ENCODE measurements around the gene AKR1D1. TPM values are rescaled to one million over a fixed set of nuclear protein-coding genes. Genes with fewer than 3 reads are reported as not detected.
"Not testable (repeated sequence)": the region's sequence is repeated elsewhere in the genome, so short reads cannot be mapped to it uniquely, and the experiment has no call there.

AKR1D1 gene
- not detected in 2 replicates for total RNA-seq (2012; rRNA removed)

- Histone ChIP-seq H3K4me3 (ENCODE audit: low read length) (no peak within 1 kb of the TSS), H3K4me1 (ENCODE audit: control insufficient read depth, insufficient read depth, low read length) (no peaks in the 10 kb centered on the region), H3K36me3 (ENCODE audit: insufficient read depth, low read length) (no peaks in the 10 kb centered on the region), H3K9ac (ENCODE audit: low read depth, low read length) (no peak within 1 kb of the TSS), H3K27me3 (ENCODE audit: control insufficient read depth, insufficient read depth, low read length) (peaks cover 6% of the 10 kb centered on the region), H3K9me3 (replicated peaks; ENCODE audit: low read length) (no peaks in the 10 kb centered on the region), H3K4me2 (ENCODE audit: low read length) (no peak within 1 kb of the TSS)
Observed at GRCh38 chr7:138076196-138076595, at the start of gene AKR1D1. TSS of gene AKR1D1 (plus strand) at chr7:138076459. CDS start at chr7:138076519, 60 bp downstream.

GRCh38 chr7:138027100-138027499, 49.2 kb upstream of the AKR1D1 start:
- Histone ChIP-seq H3K4me1 (ENCODE audit: control insufficient read depth, insufficient read depth, low read length) (no peaks in the 10 kb centered on the region), H3K36me3 (ENCODE audit: insufficient read depth, low read length) (no peaks in the 10 kb centered on the region), H3K4me3 (ENCODE audit: low read length) (no peak overlapping the region), H3K4me2 (ENCODE audit: low read length) (no peak overlapping the region), H3K9ac (ENCODE audit: low read depth, low read length) (no peak overlapping the region), H3K9me3 (replicated peaks; ENCODE audit: low read length) (no peaks in the 10 kb centered on the region), H3K27me3 (ENCODE audit: control insufficient read depth, insufficient read depth, low read length) (peaks cover 31% of the 10 kb centered on the region)

- H3K9ac ChIP-seq (ENCODE audit: low read depth, low read length), result no peak overlapping the region
- H3K9me3 ChIP-seq (replicated peaks; ENCODE audit: low read length), result no peaks in the 10 kb centered on the region
- H3K36me3 ChIP-seq (ENCODE audit: insufficient read depth, low read length), result no peaks in the 10 kb centered on the region
- H3K4me2 ChIP-seq (ENCODE audit: low read length), result no peak overlapping the region
- peaks cover 42% of the 10 kb centered on the region for H3K27me3 ChIP-seq (ENCODE audit: control insufficient read depth, insufficient read depth, low read length)
- H3K4me3 ChIP-seq (ENCODE audit: low read length), result no peak overlapping the region
- H3K4me1 ChIP-seq (ENCODE audit: control insufficient read depth, insufficient read depth, low read length), result no peaks in the 10 kb centered on the region
Observed at GRCh38 chr7:138029126-138029525, 47.1 kb upstream of the AKR1D1 start.

GRCh38 chr7:138029941-138030340, 46.3 kb upstream of the AKR1D1 start:
- Histone ChIP-seq H3K9ac (ENCODE audit: low read depth, low read length) (no peak overlapping the region), H3K27me3 (ENCODE audit: control insufficient read depth, insufficient read depth, low read length) (peaks cover 42% of the 10 kb centered on the region), H3K4me2 (ENCODE audit: low read length) (no peak overlapping the region), H3K9me3 (replicated peaks; ENCODE audit: low read length) (no peaks in the 10 kb centered on the region), H3K36me3 (ENCODE audit: insufficient read depth, low read length) (no peaks in the 10 kb centered on the region), H3K4me3 (ENCODE audit: low read length) (no peak overlapping the region), H3K4me1 (ENCODE audit: control insufficient read depth, insufficient read depth, low read length) (no peaks in the 10 kb centered on the region)

GRCh38 chr7:138030679-138031351, 45.4 kb upstream of the AKR1D1 start:
- no peak overlapping the region for H3K9ac ChIP-seq (ENCODE audit: low read depth, low read length)
- no peaks in the 10 kb centered on the region for H3K9me3 ChIP-seq (replicated peaks; ENCODE audit: low read length)
- no peaks in the 10 kb centered on the region for H3K36me3 ChIP-seq (ENCODE audit: insufficient read depth, low read length)
- H3K27me3 ChIP-seq (ENCODE audit: control insufficient read depth, insufficient read depth, low read length), result peaks cover 42% of the 10 kb centered on the region
- H3K4me1 ChIP-seq (ENCODE audit: control insufficient read depth, insufficient read depth, low read length), result no peaks in the 10 kb centered on the region
- no peak overlapping the region for H3K4me3 ChIP-seq (ENCODE audit: low read length)
- H3K4me2 ChIP-seq (ENCODE audit: low read length), result no peak overlapping the region

GRCh38 chr7:138032186-138032585, 44.1 kb upstream of the AKR1D1 start:
- peaks cover 40% of the 10 kb centered on the region for H3K27me3 ChIP-seq (ENCODE audit: control insufficient read depth, insufficient read depth, low read length)

GRCh38 chr7:138032770-138033169, 43.5 kb upstream of the AKR1D1 start:
- no peak overlapping the region for H3K4me3 ChIP-seq (ENCODE audit: low read length)
- H3K27me3 ChIP-seq (ENCODE audit: control insufficient read depth, insufficient read depth, low read length), result peaks cover 35% of the 10 kb centered on the region
- no peaks in the 10 kb centered on the region for H3K4me1 ChIP-seq (ENCODE audit: control insufficient read depth, insufficient read depth, low read length)
- H3K4me2 ChIP-seq (ENCODE audit: low read length), result no peak overlapping the region
- no peak overlapping the region for H3K9ac ChIP-seq (ENCODE audit: low read depth, low read length)
- no peaks in the 10 kb centered on the region for H3K9me3 ChIP-seq (replicated peaks; ENCODE audit: low read length)
- H3K36me3 ChIP-seq (ENCODE audit: insufficient read depth, low read length), result no peaks in the 10 kb centered on the region

More at GRCh38 chr7:138032186-138032585, 44.1 kb upstream of the AKR1D1 start:
- Histone ChIP-seq H3K4me3 (ENCODE audit: low read length) (no peak overlapping the region), H3K36me3 (ENCODE audit: insufficient read depth, low read length) (no peaks in the 10 kb centered on the region), H3K4me2 (ENCODE audit: low read length) (no peak overlapping the region), H3K4me1 (ENCODE audit: control insufficient read depth, insufficient read depth, low read length) (no peaks in the 10 kb centered on the region), H3K9me3 (replicated peaks; ENCODE audit: low read length) (no peaks in the 10 kb centered on the region), H3K9ac (ENCODE audit: low read depth, low read length) (no peak overlapping the region)

- H3K27me3 ChIP-seq (ENCODE audit: control insufficient read depth, insufficient read depth, low read length), result peaks cover 31% of the 10 kb centered on the region
- no peak overlapping the region for H3K4me2 ChIP-seq (ENCODE audit: low read length)
- no peaks in the 10 kb centered on the region for H3K4me1 ChIP-seq (ENCODE audit: control insufficient read depth, insufficient read depth, low read length)
- no peaks in the 10 kb centered on the region for H3K9me3 ChIP-seq (replicated peaks; ENCODE audit: low read length)
- no peaks in the 10 kb centered on the region for H3K36me3 ChIP-seq (ENCODE audit: insufficient read depth, low read length)
- H3K4me3 ChIP-seq (ENCODE audit: low read length), result no peak overlapping the region
- no peak overlapping the region for H3K9ac ChIP-seq (ENCODE audit: low read depth, low read length)
Observed at GRCh38 chr7:138033241-138033640, 43.0 kb upstream of the AKR1D1 start.

GRCh38 chr7:138036135-138036534, 40.1 kb upstream of the AKR1D1 start:
- Histone ChIP-seq H3K9me3 (replicated peaks; ENCODE audit: low read length) (no peaks in the 10 kb centered on the region), H3K4me1 (ENCODE audit: control insufficient read depth, insufficient read depth, low read length) (no peaks in the 10 kb centered on the region), H3K36me3 (ENCODE audit: insufficient read depth, low read length) (no peaks in the 10 kb centered on the region), H3K9ac (ENCODE audit: low read depth, low read length) (no peak overlapping the region), H3K4me3 (ENCODE audit: low read length) (no peak overlapping the region), H3K27me3 (ENCODE audit: control insufficient read depth, insufficient read depth, low read length) (peaks cover 18% of the 10 kb centered on the region), H3K4me2 (ENCODE audit: low read length) (no peak overlapping the region)

GRCh38 chr7:138040063-138040462, 36.2 kb upstream of the AKR1D1 start:
- not testable (repeated sequence) for H3K9me3 ChIP-seq (replicated peaks; ENCODE audit: low read length); H3K36me3 ChIP-seq (ENCODE audit: insufficient read depth, low read length); H3K9ac ChIP-seq (ENCODE audit: low read depth, low read length)

GRCh38 chr7:138044897-138045296, 31.4 kb upstream of the AKR1D1 start:
- no peaks in the 10 kb centered on the region for H3K9me3 ChIP-seq (replicated peaks; ENCODE audit: low read length)
- no peaks in the 10 kb centered on the region for H3K4me1 ChIP-seq (ENCODE audit: control insufficient read depth, insufficient read depth, low read length)

More at GRCh38 chr7:138040063-138040462, 36.2 kb upstream of the AKR1D1 start:
- H3K4me2 ChIP-seq (ENCODE audit: low read length); H3K27me3 ChIP-seq (ENCODE audit: control insufficient read depth, insufficient read depth, low read length); H3K4me3 ChIP-seq (ENCODE audit: low read length); H3K4me1 ChIP-seq (ENCODE audit: control insufficient read depth, insufficient read depth, low read length): not testable (repeated sequence)

GRCh38 chr7:138047907-138048306, 28.4 kb upstream of the AKR1D1 start:
- H3K9me3 ChIP-seq (replicated peaks; ENCODE audit: low read length), result no peaks in the 10 kb centered on the region
- no peaks in the 10 kb centered on the region for H3K36me3 ChIP-seq (ENCODE audit: insufficient read depth, low read length)
- peaks cover 4% of the 10 kb centered on the region for H3K27me3 ChIP-seq (ENCODE audit: control insufficient read depth, insufficient read depth, low read length)
- no peak overlapping the region for H3K4me3 ChIP-seq (ENCODE audit: low read length)
- H3K4me1 ChIP-seq (ENCODE audit: control insufficient read depth, insufficient read depth, low read length), result no peaks in the 10 kb centered on the region
- H3K4me2 ChIP-seq (ENCODE audit: low read length), result no peak overlapping the region
- H3K9ac ChIP-seq (ENCODE audit: low read depth, low read length), result no peak overlapping the region

More at GRCh38 chr7:138044897-138045296, 31.4 kb upstream of the AKR1D1 start:
- H3K9ac ChIP-seq (ENCODE audit: low read depth, low read length), result no peak overlapping the region
- no peaks in the 10 kb centered on the region for H3K36me3 ChIP-seq (ENCODE audit: insufficient read depth, low read length)
- H3K4me3 ChIP-seq (ENCODE audit: low read length), result no peak overlapping the region
- H3K4me2 ChIP-seq (ENCODE audit: low read length), result no peak overlapping the region
- peaks cover 4% of the 10 kb centered on the region for H3K27me3 ChIP-seq (ENCODE audit: control insufficient read depth, insufficient read depth, low read length)
